ENCODE results near the gene ACAT2.
"Not testable (repeated sequence)": the region's sequence is repeated elsewhere in the genome, so short reads cannot be mapped to it uniquely, and the experiment has no call there.

The ACAT2 gene

DNA sequence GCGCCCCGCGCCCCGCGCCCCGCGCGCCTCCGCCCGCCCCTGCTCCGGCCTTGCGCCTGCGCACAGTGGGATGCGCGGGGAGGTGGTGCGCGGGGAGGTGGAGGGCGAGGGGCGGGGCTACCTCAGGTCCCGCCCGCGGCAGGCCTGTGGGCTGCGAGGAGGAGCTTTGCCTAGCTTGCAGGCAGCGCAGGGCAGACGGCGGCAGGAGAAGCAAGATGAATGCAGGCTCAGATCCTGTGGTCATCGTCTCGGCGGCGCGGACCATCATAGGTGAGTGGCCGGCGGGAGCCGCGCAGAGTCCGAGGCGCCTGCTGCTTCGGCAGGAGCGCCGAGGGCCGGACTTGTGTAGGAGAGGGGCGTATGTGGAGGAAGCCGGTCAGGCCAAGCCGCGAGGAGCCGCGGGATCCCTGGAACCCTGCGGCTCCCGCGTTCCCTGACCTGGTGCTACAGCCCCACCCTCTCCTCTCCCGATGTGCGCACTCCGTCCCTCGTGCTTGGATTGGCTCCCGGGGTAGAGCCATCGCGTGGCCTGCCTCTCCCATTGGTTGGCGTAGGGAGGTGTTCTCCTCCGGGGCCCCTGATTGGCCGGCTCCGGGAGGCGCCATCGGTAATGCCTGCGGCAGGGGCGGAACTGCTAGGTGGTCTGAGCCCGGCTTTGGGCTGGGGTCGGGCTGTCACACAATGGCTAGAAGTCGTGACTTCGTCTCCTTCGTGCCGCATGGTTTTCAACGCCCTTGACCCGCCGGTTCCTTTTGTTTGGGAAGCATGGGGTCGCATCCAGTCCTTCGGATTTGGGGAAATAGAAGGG, at the start of gene ACAT2:
ACAT2 (plus strand) TSS at position 173 of the 808 bp plus-strand sequence; CDS start at position 216, 43 bp downstream.
- peak; percentile 84 to 86 for DNase-seq (ENCODE audit: low read depth in 2 of 2)

DNA sequence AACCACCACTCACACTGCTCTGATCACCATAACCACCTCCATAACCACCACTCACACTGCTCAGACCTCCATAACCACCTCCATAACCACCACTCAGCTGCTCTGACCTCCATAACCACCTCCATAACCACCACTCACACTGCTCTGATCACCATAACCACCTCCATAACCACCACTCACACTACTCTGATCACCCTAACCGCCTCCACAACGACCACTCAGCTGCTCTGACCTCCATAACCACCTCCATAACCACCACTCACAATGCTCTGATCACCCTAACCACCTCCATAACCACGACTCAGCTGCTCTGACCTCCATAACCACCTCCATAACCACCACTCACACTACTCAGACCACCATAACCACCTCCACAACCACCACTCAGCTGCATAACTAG, 49.5 kb upstream of the ACAT2 start:
- DNase-seq (ENCODE audit: low read depth in 2 of 2), result not testable (repeated sequence)

DNA sequence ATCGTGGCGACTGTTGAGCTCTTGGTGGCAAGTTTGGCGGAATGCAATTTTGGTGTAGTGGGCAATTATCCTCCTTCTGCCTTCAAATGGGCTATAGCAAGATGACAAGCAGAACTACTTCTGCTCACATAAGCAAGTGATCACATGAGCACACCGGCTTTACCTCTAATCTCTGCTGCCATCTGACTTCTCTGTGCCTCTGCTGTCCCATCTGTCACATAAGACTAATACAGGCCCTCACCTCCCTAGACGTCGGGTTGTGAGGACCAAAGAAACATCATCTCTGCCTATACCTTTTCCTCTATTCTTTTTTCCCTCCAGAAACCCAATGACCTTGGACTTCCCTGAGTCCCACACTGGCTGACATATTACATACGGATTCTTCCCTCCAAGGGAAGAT, 47.9 kb upstream of the ACAT2 start:
- no peak for DNase-seq (ENCODE audit: low read depth in 2 of 2)

DNA sequence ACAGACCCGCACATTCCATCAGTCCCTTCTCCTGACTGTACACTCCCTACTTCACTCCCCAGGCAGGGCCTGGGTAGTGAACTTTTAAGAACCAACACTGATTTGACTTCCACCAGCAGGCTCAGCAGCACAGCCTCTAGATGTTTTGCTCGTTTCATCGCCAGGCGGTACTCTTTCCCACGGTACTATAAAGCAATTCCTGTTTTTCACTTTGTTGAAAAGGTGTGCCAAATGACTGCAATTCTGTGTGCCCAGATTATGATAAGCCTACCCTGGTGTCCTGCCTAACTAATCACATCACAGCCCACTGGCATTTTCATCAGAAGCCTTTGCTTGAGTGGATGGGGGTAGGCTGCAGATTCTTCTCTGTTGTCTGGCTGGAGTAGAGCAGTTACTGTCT, 47.4 kb upstream of the ACAT2 start:
- DNase-seq (ENCODE audit: low read depth in 2 of 2), result no peak

DNA sequence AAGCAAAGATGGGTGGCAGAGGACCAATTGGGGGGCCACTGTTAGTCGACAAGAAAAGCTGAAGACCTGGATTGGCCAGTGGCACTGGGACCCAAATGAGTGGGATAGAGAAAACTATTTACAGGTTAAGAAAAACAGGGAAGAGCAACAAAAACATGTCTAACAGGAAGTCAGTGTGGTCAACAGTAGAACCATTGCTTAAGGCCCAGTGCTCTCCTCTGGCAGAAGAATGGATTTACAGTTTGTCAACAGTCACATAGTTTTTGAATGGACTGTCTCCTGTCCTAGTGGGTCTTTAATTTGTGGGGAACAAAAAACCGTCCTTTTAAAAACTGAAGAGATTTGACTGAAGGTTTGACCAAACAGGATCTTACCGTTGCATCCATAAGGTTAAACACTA, 46.7 kb upstream of the ACAT2 start:
- DNase-seq (ENCODE audit: low read depth in 2 of 2), result no peak

DNA sequence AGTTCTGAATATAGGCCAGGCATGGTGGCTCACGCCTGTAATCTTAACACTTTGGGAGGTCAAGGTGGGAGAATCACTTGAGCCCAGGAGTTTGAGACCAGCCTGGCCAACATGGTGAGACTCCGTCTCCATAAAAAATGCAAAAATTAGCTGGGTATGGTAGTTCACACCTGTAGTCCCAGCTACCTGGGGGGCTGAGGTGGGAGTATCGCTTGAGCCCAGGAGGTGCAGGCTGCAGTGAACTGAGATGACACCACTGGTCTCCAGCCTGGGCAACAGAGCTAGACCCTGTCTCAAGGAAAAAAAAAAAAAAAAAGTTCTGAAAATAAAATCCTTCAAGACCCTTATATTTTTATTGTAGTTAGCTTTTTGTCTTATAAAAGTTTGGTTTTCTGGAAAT, 46.2 kb upstream of the ACAT2 start:
- DNase-seq (ENCODE audit: low read depth in 2 of 2), result no peak

DNA sequence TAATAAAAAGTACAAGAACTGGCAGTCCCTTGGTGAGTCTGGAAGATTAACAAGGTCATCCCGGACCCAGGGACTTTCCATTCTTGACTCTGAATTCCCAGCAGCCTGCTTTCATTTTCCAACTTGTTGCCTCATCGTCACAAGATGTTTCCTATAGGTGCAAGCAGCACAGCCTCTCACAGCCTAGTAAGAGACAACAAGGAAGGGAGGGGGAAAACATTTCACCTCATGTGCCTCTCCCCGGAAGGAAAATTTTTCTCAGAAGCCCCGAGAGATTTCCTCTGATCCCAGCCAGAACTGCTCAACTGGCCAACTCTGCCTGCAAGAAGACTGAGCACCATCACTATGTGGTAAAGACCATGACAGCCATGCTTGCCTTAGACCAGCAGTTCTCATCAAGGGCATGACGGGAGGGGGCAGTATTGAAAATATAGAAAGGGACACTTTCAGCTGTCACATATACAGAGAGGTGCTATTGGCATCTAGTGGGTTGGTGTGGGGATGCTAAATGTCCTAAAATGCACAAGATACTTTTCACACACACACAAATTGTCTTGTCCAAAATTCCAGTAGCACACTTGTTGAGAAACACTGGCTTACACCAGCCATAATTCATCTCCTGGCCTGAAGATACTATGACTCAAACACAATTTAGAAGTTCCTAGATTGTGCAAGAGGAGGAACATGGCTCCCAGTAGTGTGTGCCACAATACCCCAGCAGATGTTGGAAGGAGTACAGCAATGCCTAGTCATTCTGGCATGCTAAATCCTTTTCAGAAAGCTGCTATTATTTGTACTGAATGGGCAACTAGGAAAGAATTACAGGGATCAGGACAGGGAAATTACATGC, 45.4 kb upstream of the ACAT2 start:
- peak; percentile 87 for DNase-seq (ENCODE audit: low read depth in 2 of 2)

DNA sequence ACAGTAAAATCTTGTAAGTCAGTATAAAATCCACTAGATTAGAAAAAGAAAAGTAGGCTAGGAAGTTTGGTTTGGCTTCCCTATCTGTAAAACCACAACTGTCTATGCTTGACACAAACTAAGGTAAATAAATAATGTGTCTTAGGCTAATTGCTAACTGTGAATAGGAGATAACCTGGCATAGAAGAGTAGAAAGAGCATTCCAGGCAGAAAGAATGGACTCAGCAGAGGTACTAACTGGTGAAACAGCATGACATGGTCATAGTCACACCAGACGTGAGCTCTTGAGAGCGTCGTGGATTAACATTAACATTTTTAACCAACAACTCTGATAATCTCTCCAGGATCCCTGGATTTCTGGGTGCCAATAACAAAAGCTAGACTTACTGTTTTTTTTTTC, 43.2 kb upstream of the ACAT2 start:
- no peak for DNase-seq (ENCODE audit: low read depth in 2 of 2)

DNA sequence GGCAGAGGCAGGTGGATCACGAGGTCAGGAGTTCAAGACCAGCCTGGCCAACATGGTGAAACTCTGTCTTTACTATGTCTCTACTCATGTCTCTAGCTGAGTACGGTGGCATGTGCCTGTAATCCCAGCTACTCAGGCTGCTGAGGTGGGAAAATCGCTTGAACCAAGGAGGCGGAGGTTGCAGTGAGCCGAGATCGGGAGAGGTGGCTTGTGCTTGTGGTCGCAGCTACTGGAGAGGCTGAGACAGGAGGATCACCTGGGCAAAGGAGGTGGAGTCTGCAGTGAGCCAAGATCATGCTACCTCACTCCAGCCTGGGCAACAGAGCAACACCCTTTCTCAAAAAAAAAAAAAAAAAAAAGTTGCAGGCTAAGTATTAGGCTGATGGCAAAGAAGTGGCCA, 42.6 kb upstream of the ACAT2 start:
- no peak for DNase-seq (ENCODE audit: low read depth in 2 of 2)

DNA sequence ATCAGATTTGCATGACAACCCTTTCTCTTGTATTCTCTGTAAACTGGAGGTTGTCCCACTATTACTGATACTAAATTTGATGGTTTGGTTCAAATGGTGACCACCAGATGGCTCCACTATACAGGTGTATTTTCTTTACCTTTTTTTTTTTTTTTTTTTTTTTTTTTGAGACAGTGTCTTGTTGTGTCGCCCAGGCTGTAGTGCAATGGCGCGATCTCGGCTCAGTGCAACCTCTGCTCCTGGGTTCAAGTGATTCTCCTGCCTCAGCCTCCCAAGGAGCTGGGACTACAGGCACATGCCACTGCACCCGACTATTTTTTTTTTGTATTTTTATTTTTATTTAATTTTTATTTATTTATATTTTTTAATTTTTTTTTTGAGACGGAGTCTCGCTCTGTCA, 41.1 kb upstream of the ACAT2 start:
- no peak for DNase-seq (ENCODE audit: low read depth in 2 of 2)

DNA sequence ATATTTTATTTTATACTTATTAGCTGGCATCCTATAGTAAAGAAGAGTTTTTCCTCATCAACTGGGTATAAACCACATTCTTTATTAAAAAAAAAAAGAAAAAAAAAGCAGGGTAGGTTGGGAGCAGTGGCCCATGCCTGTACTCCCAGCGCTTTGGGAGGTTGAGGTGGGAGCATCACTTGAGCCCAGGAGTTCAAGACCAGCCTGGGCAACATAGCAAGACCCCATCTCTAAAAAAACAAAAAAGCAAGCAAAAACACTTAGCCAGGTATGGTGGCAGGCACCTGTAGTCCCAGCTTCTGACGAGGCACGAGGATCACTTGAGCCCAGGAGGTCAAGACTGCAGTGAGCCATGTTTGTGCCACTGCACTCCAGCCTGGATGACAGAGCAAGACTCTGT, 39.9 kb upstream of the ACAT2 start:
- not testable (repeated sequence) for DNase-seq (ENCODE audit: low read depth in 2 of 2)

DNA sequence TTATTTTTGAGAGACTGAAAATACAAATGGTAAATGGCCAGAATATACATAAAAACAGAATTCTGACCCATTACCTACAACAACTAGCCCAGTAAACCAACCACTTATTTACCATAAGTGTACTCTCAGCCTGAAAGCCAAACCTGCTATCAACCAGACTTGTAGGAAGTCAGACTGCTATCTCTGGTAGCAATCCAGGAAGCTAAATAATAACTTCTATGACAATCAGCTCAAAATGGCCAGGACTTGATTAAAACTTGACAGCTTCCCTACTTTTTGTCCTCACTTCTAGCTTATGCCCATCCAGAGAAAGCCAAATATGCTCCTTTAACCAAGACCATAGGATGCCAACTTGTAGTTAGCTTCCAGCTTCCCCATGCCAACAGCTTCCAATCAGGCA, 39.2 kb upstream of the ACAT2 start:
- no peak for DNase-seq (ENCODE audit: low read depth in 2 of 2)

DNA sequence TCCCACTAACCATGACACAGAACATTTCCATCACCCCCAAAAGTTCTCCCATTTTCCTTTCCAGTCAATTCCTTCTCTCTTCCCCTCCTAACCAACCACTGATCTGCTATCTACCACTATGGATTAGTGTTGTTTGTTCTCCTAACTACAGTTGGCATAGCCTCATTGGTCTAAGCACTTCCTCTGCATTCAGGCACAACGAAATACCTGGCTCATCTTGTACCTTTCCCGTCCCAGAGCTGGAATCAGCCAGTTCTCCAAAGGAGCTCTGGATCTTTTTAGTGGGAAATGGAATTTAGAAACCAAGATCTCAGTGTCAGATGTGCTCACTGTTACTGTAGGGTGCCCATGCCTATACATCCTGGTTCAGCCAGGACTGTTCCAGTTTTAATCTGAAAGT, 38.6 kb upstream of the ACAT2 start:
- DNase-seq (ENCODE audit: low read depth in 2 of 2), result no peak

DNA sequence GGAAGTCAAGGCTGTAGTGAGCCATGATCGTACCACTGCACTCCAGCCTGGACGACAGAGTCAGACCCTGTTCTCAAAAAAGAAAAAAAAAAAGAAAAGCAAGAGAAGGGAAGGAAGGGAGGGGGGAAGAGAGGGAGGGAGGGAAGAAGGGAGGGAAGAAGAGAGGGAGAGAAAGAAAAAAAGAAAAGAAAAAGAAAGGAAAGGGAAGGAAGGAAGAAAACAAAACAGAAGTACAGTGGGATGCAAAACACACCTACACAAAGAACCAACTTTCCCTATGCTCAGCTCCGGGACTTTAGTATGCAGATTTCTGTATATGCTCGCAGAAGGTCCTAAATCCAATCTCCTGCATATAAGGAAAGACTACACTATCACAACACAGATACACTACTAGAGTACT, 37.1 kb upstream of the ACAT2 start:
- DNase-seq (ENCODE audit: low read depth in 2 of 2), result no peak

DNA sequence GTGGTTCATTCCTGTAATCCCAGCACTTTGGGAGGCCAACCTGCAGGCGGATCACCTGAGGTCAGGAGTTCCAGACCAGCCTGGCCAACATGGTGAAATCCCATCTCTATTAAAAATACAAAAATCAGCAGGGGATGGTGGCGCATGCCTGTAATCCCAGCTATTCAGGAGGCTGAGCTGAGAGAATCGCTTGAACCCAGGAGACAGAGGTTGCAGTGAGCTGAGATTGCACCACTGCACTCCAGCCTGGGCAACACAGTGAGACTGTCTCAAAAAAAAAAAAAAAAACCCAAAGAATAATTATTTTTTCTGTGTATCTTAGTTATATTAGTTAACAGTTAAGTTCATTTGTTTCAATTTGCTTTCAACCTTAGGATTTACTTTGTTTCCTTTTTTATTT, 36.6 kb upstream of the ACAT2 start:
- not testable (repeated sequence) for DNase-seq (ENCODE audit: low read depth in 2 of 2)

DNA sequence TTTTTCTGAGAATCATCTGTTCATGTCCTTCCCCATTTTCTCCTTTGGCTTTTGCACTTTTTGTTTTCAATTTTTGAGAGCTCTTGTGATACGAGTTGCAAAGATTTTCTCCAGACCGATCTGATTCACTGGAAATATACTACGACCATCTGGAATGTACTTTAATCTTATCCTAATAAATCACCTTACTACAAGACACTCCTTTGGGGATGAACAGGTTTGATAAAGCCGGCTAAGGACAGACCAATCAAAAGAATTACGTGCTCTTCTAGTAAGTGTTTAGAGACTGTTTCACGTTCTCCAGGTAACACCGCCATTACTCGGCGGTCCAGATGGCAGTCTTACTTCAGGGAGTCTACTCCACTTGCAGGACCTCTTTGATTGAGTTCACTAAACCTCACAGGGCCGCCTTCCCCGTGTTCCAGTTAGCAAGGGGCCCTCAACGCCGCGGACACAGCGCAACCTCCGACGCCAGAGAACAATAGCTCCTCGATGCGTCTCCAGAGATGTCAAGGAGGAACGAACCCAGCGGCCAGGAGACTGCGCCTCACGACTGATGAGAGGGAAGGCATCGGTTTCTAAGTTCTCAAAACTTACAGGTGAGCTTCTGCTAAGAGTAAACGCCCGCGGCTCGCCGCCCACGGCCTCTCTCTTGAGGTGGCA, 35.5 kb upstream of the ACAT2 start:
- DNase-seq (ENCODE audit: low read depth in 2 of 2), result no peak

DNA sequence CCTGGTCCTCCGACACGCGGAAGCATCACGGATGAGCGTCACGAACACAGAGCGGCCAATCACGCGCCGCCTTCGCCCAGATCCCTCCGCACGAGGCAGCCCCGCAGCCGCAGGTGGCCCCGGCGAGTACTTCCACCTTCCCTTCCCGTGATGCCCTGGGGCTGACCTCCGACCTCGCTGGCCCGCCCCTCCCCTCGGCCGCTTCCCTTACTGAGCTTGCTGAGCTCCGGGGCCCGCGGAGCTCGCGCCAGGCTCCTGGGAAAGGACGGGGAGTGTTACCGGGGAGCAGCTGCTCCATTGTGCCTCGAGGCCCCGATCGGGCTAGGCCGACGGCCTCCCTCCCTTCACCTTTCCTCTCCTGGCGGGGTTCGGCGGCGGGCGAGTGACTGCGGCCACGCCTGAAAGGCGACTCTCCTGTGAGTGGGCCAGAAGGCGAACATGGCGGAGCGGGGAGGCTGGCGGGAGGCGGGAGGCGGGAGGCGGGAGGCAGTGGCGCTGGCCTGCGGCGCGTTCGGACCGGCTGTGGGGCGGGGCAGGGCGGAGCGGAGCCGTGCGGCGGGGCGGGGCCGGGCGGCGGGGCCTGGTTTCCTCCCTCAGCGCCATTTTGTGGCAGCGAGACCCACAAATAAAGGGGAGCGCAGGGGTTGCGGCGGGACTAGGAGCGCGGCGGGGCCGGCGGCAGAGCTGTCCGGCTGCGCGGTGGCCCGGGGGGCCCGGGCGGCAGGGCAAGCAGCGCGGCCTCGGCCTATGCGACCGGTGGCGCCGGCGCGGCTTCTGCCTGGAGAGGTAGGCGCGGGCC, 34.7 kb upstream of the ACAT2 start, which contains the start of gene WTAP:
WTAP (plus strand) TSS at position 589 of the 799 bp plus-strand sequence. CDS start 8,760 bp downstream, outside the sequence.
- peak; percentile 82 to 85 for DNase-seq (ENCODE audit: low read depth in 2 of 2)

DNA sequence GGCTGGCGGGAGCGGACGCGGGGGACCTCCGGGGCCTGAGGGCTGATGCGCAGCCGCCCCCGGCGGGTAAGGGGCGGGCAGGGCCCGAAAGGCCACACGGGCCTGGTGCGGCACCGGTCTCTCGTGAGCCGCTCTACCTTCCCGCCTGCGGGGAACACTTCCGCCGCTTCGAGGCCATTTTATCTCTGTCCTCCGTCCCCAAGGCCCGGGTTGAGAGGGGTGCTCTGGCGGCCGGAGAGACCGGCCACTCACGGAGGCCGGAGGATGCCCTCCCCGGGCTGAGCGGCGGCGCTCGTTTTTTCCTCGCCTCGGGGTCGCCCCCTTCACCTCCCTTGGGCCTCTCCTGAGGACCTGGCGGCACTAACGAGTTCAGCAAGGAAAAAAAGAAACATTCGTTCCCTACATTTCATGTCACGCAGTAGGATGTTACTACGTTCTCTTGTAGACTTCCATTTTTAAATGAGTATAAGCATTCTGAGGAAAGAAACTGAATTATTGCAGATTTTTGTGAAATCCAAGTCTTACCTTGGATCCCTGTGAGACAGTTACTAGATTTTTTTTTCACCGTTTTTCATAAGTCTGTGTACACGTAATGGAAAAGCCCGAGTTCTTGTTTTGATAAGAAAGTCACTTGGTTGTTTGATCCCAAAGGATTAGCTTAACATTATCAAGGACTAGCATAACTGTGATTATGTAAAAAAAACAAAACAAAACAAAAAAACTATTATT, 34.0 kb upstream of the ACAT2 start:
- DNase-seq (ENCODE audit: low read depth in 2 of 2), result no peak

DNA sequence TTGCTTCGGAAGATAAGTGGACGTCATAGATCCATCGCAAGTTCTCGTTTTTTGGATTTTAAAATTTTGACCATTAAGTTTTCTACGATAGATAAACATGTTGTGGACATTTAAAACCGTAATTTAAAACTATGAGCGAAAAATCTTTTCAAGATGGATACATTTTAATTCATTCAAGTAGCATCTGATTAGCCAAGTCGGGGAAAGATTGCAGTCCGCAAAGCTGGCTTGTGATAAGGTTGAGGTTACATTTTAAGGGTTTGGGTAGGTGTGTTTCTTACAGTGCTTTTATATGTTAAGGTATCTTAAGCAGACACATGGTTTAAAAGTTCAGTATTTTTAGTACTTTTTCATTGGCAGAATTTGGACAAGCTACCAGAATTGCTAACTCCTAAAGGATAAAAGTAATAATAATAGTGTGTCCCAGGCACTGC, 33.3 kb upstream of the ACAT2 start:
- DNase-seq (ENCODE audit: low read depth in 2 of 2), result no peak

DNA sequence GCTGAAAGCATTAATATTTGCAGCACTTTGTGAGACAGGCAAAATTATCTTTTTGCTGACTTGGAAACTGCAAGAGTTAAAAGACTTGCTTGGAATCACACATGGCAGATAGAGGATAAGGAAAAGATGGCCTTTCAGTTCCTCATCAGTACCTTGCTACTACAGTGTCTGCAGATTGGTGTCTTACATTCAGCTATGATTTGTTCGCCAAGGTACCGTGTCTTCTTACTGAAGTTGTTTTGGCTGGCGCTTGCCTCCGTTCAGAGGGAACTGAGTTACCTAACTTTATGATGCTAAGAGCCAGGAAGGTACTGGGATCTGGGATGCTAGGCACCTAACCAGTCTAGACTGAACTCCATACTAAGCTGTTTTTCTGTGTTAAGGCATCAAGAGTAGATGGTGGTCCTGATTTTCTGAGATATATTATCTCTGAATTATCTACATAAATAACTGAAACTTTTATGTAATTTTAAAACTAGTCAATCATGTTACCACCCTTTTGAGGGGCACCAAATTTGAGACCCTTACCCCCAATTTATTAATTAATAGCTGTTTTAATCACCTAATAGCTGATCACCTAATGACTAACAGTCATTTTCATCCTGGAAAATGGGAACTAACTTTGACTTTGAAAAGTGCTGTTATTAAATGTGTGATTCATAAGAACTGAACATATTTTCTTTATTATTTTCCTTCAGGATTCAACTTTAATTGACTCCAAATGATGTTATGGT, 32.1 kb upstream of the ACAT2 start:
- DNase-seq (ENCODE audit: low read depth in 2 of 2), result no peak

Measured in fibroblast of skin of left biceps (primary cell).